GM19455 (cell line): ENCODE measurements around the gene KIF1B.

Experiments used
- ATAC-seq: cut with Tn5 transposase; IDR thresholded peaks from one replicate; pipeline ENCODE4 v1.9.1; 2021; ENCODE audit not compliant: unreplicated experiment

Gene KIF1B, protein sequence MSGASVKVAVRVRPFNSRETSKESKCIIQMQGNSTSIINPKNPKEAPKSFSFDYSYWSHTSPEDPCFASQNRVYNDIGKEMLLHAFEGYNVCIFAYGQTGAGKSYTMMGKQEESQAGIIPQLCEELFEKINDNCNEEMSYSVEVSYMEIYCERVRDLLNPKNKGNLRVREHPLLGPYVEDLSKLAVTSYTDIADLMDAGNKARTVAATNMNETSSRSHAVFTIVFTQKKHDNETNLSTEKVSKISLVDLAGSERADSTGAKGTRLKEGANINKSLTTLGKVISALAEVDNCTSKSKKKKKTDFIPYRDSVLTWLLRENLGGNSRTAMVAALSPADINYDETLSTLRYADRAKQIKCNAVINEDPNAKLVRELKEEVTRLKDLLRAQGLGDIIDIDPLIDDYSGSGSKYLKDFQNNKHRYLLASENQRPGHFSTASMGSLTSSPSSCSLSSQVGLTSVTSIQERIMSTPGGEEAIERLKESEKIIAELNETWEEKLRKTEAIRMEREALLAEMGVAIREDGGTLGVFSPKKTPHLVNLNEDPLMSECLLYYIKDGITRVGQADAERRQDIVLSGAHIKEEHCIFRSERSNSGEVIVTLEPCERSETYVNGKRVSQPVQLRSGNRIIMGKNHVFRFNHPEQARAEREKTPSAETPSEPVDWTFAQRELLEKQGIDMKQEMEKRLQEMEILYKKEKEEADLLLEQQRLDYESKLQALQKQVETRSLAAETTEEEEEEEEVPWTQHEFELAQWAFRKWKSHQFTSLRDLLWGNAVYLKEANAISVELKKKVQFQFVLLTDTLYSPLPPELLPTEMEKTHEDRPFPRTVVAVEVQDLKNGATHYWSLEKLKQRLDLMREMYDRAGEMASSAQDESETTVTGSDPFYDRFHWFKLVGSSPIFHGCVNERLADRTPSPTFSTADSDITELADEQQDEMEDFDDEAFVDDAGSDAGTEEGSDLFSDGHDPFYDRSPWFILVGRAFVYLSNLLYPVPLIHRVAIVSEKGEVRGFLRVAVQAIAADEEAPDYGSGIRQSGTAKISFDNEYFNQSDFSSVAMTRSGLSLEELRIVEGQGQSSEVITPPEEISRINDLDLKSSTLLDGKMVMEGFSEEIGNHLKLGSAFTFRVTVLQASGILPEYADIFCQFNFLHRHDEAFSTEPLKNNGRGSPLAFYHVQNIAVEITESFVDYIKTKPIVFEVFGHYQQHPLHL (N-terminal part only)

DNA sequence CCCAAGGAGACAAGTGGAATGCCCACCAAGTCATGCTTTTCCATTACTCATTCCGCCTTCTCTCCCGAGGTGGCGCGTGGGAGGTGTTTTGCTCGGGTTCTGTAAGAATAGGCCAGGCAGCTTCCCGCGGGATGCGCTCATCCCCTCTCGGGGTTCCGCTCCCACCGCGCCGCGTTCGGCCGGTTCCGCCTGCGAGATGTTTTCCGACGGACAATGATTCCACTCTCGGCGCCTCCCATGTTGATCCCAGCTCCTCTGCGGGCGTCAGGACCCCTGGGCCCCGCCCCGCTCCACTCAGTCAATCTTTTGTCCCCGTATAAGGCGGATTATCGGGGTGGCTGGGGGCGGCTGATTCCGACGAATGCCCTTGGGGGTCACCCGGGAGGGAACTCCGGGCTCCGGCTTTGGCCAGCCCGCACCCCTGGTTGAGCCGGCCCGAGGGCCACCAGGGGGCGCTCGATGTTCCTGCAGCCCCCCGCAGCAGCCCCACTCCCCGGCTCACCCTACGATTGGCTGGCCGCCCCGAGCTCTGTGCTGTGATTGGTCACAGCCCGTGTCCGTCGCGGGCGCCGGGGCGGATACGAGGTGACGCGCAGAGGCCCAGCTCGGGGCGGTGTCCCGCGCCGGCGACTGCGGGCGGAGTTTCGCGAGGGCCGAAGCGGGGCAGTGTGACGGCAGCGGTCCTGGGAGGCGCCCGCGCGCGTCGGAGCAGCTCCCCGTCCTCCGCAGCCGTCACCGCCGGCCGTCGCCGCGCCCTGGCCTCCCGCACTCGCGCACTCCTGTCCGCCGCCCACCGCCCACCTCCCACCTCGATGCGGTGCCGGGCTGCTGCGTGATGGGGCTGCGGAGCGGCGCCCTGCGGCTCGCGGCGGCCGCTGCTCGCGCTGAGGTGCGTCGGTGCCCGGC lies at the start of gene KIF1B:
TSS of gene KIF1B (plus strand) at position 666 of the 906 bp plus-strand sequence. CDS start 21,759 bp downstream, outside the sequence.
- peak; percentile 97 for ATAC-seq

DNA sequence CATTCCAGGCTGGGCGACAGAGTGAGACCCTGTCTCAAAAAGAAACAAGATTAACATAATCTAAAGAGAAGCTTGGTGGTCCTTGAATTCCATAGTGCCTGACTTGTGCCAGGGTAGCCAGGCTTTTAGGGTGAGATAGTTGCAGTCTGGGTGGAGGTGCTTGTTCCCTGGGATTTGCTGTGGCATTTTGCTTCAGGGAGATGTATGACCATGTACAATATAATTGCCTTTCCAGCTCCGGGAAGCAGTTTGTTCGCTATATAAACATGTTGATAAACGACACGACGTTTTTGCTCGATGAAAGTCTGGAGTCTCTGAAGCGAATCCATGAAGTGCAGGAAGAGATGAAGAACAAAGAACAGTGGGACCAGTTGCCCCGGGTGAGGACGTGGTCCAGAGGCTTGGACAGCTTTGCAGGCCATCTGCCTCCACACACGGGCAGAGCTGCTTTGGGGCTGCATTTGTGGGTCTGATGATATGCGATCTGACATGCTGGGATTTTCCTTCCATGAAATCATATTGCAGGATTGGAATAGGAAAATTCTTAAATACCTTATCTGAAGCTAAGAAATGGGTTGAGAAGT lies 49.4 kb upstream of the KIF1B start:
- no peak for ATAC-seq

DNA sequence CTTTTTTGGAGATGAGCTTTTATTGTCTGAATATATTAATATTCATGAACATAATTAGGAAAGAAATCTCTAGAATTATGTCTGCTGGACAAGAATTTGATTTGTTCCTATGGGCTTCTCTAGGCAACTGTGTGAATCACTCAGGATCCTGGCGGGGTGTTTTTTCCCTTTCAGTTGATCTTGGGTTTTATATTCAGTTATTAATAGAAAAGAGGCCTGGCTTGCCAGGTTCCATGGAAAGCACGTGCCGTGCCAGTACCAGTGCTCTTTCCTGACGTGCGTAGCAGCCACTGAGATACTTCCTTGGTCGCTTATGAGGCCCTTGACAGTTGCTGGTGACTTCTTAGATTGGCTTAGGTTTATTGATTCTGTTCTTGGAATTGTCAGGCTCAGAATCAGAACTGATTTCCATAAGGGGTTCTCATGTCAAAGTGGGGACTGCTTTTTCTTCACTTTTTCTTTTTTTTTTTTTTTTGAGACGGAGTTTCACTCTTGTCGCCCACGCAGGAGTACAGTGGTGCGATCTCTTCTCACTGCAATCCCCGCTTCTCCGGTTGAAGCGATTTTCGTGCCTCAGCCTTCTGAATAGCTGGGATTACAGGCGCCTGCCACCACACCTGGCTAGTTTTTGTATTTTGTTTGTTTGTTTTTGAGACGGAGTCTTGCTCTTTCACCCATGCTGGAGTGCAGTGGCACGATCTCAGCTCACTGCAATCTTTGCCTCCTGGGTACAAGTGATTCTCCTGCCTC lies 48.7 kb upstream of the KIF1B start:
- ATAC-seq: no peak

DNA sequence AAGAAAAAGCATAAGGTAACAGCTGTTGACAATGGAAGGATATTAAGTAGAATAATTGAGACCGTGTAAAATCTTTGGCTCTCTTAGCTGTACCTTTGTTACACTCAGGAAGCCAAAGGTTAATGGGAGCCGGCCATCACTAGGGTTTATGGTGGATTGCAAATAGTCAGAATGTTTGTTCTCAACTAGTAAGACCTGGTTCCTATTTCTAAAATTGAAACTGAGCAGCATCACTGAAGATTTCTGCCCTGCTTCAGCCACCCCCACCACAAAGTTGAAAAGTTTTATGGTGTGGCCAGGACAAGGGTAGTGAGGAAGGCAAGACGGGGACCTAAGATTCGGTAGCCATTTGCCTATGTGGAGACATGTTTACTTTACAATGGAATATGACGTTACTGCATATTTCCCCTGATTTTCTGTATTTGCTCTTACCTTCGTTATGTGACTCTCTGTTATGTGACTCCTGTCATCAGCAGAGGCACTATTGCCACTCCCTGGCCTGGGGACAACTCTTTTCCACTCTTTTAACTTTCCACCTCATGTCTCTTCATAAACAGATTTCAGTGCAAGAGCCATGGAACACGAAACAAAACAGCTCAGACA lies 41.4 kb upstream of the KIF1B start:
- no peak for ATAC-seq

DNA sequence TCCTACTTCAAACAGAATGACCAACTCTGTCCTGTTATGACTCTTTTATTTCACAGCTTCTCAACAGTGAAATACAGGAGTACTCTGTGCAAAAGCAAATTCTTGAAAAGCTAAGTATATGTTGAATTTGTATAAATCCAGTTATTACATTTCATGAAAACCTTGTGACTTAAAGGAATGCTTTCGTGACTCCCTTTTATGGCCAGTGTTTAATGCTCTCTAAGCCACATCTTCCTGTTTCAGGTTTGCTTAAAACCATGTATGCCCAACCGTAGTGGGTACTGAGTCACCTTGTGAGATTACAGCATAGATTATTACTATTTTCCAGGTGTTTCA lies 40.2 kb upstream of the KIF1B start:
- ATAC-seq: no peak

DNA sequence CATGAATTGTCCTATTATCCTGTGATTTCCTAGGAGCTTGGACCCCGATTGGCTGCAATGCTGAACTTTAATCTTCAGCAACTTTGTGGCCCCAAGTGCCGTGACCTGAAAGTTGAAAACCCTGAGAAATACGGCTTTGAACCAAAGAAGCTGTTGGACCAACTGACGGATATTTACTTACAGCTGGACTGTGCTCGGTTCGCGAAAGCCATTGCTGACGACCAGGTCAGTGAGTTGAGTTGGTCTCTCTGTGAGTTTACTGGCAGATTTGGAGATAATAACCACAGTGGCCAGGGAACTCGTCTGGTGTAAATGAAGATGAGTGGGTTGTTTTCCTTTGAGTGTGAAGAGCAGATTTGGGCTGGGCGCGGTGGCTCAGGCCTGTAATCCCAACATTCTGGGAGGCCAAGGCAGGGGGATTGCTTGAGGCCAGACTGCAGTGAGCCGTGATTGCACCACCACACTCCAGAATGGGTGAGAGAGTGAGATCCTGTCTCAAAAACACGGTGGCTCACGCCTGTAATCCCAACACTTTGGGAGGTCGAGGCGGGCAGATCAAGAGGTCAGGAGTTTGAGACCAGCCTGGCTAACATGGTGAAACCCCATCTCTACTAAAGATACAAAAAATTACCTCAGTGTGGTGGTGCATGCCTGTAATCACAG lies 39.1 kb upstream of the KIF1B start:
- ATAC-seq: no peak

DNA sequence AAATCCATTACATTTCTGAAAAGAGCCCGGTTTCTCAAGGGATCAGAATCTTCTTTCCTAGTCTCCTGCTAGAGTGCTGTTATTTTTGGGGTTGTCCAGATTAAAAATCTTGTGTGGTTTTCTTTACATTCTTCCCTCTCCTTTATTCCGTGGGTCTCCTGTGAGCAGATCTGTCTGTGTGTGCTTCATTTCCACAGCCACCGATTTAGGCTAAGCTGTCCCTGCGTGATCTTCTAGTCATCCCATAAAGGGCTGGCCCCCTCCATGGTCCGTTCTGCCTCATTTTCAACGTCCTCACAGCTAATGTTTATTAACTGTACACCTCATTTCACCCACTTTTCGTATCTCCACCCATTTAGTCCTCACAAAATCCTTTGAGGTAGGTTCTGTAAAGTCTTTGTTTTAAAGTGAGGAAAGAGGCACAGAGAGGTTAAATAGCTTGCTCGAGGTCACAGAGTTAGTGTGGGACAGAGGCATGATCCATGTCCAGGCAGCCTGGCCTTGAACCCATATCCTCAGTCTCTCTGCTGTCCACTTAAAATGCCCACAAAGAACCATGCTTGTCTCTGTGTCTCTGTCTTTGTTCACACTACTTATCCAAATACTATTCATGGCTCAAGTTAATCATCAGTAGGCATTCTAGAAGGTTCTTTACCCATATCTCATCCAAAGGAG lies 38.2 kb upstream of the KIF1B start:
- no peak for ATAC-seq

DNA sequence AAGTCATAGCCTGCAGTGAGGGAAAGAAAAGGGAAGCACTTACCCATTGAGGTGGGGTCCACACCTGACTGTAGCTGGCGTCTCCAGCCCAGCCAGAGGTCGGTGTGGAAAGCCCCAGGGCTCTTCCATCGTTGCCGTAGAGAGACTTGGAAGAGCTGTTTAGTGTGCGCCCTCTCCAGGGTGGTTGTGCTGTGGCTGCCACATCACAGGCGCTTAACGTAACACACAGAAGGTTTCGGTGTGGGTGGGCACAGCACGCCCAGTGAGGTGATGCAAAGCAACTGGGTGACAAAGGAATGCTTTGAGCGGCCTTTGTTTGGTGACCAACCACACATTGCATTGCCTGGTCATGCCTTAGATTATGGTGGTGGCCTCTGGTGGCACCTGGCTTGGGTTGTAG lies 36.8 kb upstream of the KIF1B start:
- ATAC-seq: no peak

DNA sequence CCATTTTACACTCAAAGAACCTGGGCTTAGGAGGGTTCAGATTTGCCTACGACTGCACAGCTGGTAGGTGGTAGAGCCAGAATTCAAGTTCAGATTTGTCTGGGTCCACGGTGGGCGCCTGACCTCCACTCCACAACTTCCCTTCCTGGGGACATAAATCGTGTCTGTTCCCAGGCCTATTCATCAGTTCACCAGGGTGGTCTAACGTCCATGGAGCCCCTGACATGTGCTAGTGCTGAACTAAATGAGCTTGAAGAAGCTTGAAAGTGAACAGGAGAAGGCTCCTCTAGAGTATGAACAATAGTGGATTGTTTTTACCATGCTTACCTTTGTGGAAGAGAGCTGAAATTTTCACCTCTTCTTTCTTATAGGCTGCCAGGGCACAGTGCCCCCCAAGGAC lies 32.5 kb upstream of the KIF1B start:
- ATAC-seq: no peak

DNA sequence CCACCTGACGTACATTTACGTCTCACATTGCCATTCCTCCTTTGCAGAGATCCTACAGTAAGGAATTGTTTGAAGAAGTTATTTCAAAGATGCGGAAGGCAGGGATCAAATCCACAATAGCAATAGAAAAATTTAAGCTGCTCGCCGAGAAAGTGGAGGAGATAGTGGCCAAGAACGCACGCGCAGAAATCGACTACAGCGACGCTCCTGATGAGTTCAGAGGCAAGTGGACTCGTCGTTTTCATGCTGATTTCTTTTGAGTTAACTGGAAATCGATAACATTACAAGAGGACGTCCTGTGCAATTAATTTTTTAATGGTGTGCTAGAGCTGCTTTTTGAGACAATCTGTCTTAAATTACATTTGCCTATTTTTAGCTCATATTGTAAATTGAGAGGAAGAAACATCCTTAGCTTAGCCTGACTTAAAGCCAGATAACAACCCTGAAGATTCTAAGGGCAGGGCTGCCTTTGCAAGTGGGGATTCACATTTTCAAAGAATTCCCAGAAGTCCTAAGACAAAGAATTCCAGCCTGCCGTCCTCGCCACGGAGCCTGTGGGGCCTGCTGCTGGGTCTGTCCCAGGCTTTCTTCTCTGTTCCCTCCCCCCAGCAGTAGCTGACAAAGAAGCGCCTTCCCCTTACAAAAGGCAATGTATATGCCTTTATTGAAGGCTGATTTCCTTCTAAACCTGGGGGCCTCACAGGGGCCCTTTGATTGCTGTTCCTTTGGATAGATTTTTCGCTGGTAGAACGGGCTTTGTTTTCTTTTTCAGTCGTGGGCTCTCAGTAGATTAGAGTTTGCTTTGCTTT lies 31.6 kb upstream of the KIF1B start:
- no peak for ATAC-seq

DNA sequence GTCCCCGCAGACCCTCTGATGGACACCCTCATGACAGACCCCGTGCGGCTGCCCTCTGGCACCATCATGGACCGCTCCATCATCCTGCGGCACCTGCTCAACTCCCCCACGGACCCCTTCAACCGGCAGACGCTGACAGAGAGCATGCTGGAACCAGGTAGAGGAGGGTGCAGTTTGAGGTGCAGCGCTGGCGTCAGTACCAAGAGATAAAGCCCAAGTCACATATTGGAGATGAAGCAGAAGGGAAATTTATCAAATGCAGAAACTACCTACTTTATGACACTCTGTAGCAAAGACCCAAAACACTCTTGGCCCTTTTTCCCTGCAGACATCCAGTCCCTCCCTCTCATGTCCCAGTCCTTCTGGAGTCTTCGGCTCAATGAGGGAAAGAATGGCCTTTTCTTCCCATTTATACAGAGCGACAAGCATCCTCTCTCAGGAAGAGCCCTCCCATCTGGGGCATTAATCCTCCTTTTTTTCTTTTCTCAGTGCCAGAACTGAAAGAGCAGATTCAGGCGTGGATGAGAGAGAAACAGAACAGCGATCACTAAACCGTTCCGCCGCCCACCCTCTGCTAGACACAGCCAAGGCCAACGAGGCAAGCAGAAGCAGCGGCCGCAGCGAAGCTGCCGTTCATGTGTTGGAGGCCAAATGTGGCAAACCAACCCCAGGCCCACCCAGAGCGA lies 30.8 kb upstream of the KIF1B start:
- no peak for ATAC-seq

DNA sequence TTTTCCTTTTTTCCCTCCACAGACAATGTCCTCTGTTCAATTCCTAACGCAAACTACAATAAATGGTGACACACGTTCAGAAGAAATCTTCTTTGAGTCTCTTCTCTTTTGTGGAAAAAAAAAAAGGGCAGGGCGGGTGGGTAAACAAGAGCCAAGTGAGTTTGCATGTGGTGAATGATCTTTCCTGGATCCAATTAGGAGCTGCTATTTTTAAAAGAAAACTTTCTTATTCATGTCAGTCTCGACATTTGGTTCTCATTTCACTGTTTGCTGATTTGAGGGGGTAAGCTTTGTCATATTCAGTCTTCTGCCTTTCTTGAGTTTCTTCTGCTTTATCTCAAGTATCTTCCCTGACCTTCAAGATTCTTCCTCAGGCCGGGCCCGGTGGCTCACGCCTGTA lies 29.2 kb upstream of the KIF1B start:
- ATAC-seq: no peak

DNA sequence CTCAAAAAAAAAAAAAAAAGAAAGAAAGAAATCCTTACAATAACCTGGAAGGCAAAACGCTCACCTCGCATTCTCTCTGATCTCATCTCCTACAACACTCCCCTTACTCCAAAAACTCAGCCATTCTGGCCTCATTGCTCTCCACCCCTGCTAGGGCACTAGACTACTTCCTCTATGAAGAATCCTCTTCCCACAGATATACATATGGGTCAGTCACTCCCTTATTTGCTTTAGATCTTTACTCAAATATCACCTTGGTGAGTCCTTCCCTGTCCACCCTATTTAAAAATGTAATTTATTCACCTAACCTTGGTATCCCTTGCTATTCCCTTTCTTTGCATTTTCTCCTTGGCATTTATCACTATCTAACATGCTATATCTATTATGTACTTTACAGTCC lies 24.6 kb upstream of the KIF1B start:
- no peak for ATAC-seq

DNA sequence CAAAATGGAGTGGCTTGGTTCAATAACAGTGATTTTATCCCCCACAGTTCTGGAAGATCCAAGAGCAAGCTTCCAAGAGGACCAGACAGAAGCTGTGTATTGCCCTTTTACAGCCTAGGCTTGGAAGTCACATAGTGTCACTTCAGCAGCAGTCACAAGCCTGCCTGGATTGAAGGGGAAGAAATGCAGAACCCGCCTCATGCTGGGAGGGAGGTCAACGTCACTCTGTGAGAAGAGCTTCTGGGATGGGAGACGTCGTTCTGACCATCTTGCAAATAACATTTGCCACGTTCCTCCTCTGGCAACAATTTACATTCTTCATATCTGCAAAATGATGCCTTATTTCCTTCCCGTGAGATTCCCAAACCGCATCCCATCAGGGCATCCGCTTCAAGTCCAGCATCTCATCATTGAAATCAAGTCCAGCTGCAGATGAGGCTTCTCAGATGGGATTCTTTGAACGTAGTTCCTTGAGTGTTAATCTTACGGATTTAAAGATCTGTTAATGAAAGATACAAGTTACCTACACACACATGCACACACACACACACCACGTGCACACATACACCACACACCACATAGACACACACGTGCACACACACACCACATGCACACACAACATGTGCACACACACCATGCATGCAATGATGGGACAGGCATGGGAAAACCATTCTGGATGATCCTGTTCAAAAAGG lies 23.9 kb upstream of the KIF1B start:
- ATAC-seq: no peak

DNA sequence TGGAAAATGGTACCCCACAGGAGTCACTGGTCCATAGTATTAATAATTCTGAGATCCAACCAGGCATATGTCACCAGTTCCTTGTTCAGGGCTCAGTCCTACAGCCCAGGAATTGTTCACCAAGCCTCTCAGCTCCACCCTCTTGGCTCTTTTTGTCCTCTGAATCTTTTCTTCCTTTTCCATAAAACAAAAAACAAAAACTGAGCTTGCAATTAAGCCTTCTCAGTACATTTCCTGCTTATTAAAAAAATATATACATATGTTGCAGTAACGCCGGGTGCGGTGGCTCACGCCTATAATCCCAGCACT lies 23.4 kb upstream of the KIF1B start:
- no peak for ATAC-seq

DNA sequence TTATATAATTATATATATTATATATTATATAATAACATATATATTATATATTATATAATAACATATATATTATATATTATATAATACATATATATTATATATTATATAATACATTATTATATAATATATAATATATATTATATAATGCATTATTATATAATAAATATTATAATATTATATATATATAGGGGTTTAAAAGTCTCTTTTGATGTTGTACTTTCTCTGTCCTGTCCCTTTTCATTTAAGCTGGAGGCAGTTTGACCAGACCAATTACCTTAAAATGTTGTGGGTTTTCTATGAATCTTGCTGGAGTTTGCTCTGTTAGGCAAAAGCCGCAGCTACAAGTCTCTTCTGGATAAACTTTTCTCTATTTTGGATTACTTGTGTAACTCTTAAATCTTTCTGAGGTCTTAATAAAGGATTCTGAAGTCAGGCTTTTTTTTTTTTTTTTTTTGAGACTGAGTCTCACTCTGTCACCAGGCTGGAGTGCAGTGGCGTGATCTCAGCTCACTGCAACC lies 22.2 kb upstream of the KIF1B start:
- no peak for ATAC-seq
